Gastrocnemius medialis (tissue), 4 donors: Measurements from ENCODE around the gene MBD5.

Source experiments
- POLR2A ChIP-seq, 2 donors: fragments of 450-650 bp; IDR thresholded peaks; one replicate each; pipeline ENCODE4 v1.6.1; 2017; ENCODE audit warnings: antibody characterized with exemption in 2 of 2, mild to moderate bottlenecking in 2 of 2, moderate library complexity in 2 of 2
- TF ChIP-seq, protein P1 (sequence below), 5 experiments: fragments of 450-650 bp in 3 of 5; fragments of 200-600 bp in 2 of 5; sonication (generic) in 2 of 5; IDR thresholded peaks in 4 of 5; conservative IDR thresholded peaks in 1 of 5; 1 replicate in 4 of 5; 2 replicates in 1 of 5; pipeline ENCODE4 v1.5.1; 2016 to 2019; ENCODE audit warnings: antibody characterized with exemption in 5 of 5, mild to moderate bottlenecking in 3 of 5, moderate library complexity in 3 of 5

DNA sequence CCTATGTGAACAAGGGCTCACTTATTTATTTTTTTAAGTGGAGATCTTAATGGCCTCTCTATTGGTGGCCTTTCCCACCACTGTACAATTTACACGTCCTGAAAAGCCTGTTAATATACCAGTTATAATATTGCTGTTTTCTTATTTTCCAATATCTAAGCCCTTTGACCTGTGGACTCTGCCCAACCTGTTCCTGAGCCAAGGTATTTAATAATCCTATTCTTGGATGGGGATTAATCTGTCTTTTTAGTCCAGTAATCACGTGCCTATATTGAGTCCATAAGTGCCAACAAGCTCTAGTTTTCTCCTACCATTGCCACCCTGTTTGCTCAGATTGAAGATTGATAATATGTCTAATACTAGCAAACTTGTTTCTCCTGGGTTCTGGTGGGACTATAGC lies 42.7 kb downstream of the MBD5 start:
- no peak for TF ChIP-seq POLR2A (IDR thresholded peaks at IDR 0.05)
- TF ChIP-seq, protein P1, sequence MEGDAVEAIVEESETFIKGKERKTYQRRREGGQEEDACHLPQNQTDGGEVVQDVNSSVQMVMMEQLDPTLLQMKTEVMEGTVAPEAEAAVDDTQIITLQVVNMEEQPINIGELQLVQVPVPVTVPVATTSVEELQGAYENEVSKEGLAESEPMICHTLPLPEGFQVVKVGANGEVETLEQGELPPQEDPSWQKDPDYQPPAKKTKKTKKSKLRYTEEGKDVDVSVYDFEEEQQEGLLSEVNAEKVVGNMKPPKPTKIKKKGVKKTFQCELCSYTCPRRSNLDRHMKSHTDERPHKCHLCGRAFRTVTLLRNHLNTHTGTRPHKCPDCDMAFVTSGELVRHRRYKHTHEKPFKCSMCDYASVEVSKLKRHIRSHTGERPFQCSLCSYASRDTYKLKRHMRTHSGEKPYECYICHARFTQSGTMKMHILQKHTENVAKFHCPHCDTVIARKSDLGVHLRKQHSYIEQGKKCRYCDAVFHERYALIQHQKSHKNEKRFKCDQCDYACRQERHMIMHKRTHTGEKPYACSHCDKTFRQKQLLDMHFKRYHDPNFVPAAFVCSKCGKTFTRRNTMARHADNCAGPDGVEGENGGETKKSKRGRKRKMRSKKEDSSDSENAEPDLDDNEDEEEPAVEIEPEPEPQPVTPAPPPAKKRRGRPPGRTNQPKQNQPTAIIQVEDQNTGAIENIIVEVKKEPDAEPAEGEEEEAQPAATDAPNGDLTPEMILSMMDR (IDR thresholded peaks at IDR 0.05 in 4 of 5, conservative IDR thresholded peaks at IDR 0.05 in 1 of 5) = no peak
